Esophagus squamous epithelium (tissue), 5 donors: ENCODE results near the gene KSR2. TPM values are rescaled to one million over a fixed set of nuclear protein-coding genes. Genes with fewer than 3 reads are reported as not detected.

Source experiments
- DNase-seq: peaks from one replicate; lab custom pipeline; 2025; lab: John Stamatoyannopoulos, UW
- H3K27ac ChIP-seq, 4 donors: fragments of 200-600 bp; sonication (generic); one replicate each; pipeline ENCODE4 v1.5.1; 2016 to 2019; ENCODE audit warnings: mild to moderate bottlenecking in 1 of 4
- H3K27me3 ChIP-seq, 4 donors: fragments of 200-600 bp; sonication (generic); 1 replicate in 3 of 4; 2 replicates in 1 of 4; pipeline versions ENCODE4 v1.5.1 to v1.6.0; 2017 to 2021; ENCODE audit warnings: antibody characterized with exemption in 1 of 4
- H3K36me3 ChIP-seq, 3 donors: fragments of 200-600 bp; sonication (generic); one replicate each; pipeline ENCODE4 v1.5.1; 2016 to 2019
- H3K4me1 ChIP-seq, 3 donors: fragments of 200-600 bp; sonication (generic); one replicate each; pipeline ENCODE4 v1.5.1; 2017 to 2019
- H3K4me3 ChIP-seq, 4 donors: fragments of 200-600 bp; sonication (generic); 1 replicate in 3 of 4; 2 replicates in 1 of 4; pipeline ENCODE4 v1.5.1; 2016 to 2019; ENCODE audit warnings: mild to moderate bottlenecking in 2 of 4, moderate library complexity in 1 of 4
- H3K9me3 ChIP-seq, 3 donors: fragments of 200-600 bp; sonication (generic); one replicate each; pipeline ENCODE4 v1.5.1; 2016 to 2019
- POLR2A ChIP-seq, 4 donors: fragments of 450-650 bp; IDR thresholded peaks; one replicate each; pipeline ENCODE4 v1.6.1; 2017; ENCODE audit warnings: antibody characterized with exemption in 4 of 4, mild to moderate bottlenecking in 4 of 4, moderate library complexity in 3 of 4
- WGBS, 2 donors: methylation state at CpG; one replicate each; pipeline ENCODE4 v1.1.5; 2018; 5-methylcytosine and 5-hydroxymethylcytosine counted together
- intact Hi-C: fragments of 100-400 bp; cut with DNase I; formaldehyde crosslinking; loops from one replicate; pipeline ENCODE4 v1.15.0; 2022
- total RNA-seq, 4 donors: library from RNA; depleted of rRNA; stranded (reverse); fragments of >200 nt; gene quantifications; one replicate each; pipeline ENCODE4 v1.1.0, GENCODE V29; 2016
- TF ChIP-seq, protein P1 (sequence below), 6 experiments: fragments of 450-650 bp in 4 of 6; fragments of 200-600 bp in 2 of 6; sonication (generic) in 2 of 6; IDR thresholded peaks; one replicate each; pipeline ENCODE4 v1.5.1; 2016 to 2019; ENCODE audit warnings: antibody characterized with exemption in 6 of 6, mild to moderate bottlenecking in 4 of 6, moderate library complexity in 4 of 6
- donor health status: DM: yes; HTN: yes; CAD: no.

The KSR2 gene
- total RNA-seq, 4 donors from 2014 or later, result under 0.01 to 0.13 (median 0.03) TPM

DNA sequence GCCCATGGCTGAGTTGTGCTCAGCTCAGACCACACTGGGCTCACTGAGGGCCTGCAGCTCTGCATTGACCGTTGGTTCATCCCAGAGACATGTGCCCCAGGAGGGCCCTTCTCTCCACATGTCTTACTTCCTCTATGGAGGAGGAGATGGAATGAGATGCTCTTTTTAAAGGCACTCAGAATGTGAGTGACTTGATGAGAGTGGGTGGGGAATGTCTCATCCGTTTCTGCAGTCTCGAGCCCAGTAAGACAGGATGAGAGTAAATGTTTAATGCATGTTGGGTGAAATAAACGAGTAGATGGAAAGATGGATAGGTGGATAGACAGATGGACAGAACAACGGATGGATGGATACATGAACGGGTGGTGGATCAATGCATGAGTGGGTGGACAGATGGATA lies 538.5 kb downstream of the KSR2 start:
- Histone ChIP-seq H3K4me1 (no peaks in the 10 kb centered on the region), H3K27ac (no peak overlapping the region), H3K36me3 (no peaks in the 10 kb centered on the region), H3K27me3 (no peaks in the 10 kb centered on the region), H3K9me3 (no peaks in the 10 kb centered on the region), H3K4me3 (no peak overlapping the region)
- intact Hi-C loops, result no loop called here
- DNase-seq, result no peak
- 72 to 79% methylated on average over 4 to 6 of the region's 6 CpGs for WGBS, 2 donors
- TF ChIP-seq, protein P1, sequence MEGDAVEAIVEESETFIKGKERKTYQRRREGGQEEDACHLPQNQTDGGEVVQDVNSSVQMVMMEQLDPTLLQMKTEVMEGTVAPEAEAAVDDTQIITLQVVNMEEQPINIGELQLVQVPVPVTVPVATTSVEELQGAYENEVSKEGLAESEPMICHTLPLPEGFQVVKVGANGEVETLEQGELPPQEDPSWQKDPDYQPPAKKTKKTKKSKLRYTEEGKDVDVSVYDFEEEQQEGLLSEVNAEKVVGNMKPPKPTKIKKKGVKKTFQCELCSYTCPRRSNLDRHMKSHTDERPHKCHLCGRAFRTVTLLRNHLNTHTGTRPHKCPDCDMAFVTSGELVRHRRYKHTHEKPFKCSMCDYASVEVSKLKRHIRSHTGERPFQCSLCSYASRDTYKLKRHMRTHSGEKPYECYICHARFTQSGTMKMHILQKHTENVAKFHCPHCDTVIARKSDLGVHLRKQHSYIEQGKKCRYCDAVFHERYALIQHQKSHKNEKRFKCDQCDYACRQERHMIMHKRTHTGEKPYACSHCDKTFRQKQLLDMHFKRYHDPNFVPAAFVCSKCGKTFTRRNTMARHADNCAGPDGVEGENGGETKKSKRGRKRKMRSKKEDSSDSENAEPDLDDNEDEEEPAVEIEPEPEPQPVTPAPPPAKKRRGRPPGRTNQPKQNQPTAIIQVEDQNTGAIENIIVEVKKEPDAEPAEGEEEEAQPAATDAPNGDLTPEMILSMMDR (IDR thresholded peaks at IDR 0.05), result no peak
- TF ChIP-seq POLR2A (IDR thresholded peaks at IDR 0.05), result no peak

DNA sequence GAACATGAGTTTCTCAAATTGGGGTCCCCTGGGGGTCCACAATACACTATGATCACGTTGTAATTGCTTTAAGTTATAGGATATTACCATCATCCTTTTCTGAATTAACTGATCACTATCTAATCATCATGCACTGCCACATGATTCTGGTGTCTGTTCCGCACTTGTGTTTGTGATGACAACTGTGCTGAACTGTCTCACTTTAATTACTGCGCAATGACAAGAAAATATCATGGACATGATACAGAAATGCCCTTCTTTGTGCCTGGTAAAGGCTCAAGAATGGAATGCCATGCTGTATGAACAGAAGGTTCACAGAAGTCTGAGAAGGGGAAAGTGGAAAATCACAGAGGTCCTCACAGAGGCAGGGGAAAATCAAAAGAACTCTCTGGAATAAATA lies 541.6 kb downstream of the KSR2 start:
- Histone ChIP-seq H3K27ac (no peak overlapping the region), H3K27me3 (peaks cover 0 to 11% (median 0%) of the 10 kb centered on the region in 4 donors), H3K4me3 (no peak overlapping the region), H3K4me1 (no peaks in the 10 kb centered on the region), H3K36me3 (no peaks in the 10 kb centered on the region), H3K9me3 (no peaks in the 10 kb centered on the region)
- WGBS, 2 donors, result 68 to 75% methylated on average over 3 of the region's 3 CpGs
- no peak for DNase-seq
- intact Hi-C loops, result no loop called here
- TF ChIP-seq, protein P1 (IDR thresholded peaks at IDR 0.05), result no peak
- no peak for TF ChIP-seq POLR2A (IDR thresholded peaks at IDR 0.05)

DNA sequence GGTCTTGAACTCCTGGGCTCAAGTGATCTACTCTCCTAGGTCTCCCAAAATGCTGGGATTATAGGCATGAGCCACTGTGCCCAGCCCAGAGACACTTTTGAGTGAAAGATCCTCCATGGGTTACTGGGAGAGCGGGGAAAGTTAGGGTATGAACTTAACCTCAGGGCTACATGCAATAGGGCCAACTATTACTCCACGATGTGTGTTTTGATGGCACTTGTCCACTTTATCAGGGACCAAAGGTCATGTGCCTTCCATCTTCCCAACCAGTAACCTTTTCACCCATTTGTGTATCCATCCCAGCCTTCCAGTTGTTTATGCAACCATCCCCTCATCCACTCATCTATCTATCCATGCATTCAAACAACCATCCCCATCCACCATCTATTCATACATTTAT lies 546.8 kb downstream of the KSR2 start:
- Histone ChIP-seq H3K9me3 (no peaks in the 10 kb centered on the region), H3K27ac (no peak overlapping the region), H3K4me1 (no peaks in the 10 kb centered on the region), H3K36me3 (no peaks in the 10 kb centered on the region), H3K4me3 (no peak overlapping the region), H3K27me3 (peaks cover 0 to 11% (median 0%) of the 10 kb centered on the region in 4 donors)
- 86 to 88% methylated on average over 2 of the region's 2 CpGs for WGBS, 2 donors
- intact Hi-C loops, result no loop called here
- TF ChIP-seq, protein P1 (IDR thresholded peaks at IDR 0.05), result no peak
- no peak for TF ChIP-seq POLR2A (IDR thresholded peaks at IDR 0.05)
- no peak for DNase-seq

DNA sequence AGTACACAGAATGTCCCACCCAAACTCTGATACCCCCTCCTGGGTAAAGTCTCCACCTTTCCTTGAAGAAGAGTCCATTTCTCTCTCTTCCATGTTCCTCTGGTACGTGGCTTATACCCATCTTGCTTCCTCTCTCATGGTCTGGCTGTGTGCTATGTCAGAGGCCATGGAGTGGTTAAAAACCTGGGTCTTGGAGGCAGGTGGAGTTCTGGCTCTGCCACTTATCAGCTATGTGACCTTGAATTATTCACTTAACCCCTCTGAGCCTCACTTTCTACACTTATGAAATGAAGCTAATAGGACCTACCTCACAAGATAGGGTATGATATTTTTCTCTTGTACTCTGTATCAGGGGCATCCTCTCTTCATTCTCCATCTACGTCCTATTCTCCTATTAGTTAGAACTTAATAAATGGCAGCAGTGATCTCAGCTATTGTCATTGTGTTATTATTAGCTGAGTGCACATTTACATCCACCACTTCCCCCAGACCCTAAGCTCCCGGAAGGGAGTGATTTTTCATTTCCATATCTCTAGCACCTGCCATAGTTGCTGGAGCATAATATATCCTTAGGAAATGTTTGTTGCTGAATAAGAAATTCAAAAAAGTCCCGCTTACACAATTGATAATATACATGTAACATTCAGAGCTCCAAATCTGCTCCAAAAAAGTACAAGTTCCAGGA lies 547.6 kb downstream of the KSR2 start:
- 37 to 38% methylated on average over 4 of the region's 4 CpGs for WGBS, 2 donors
- Histone ChIP-seq H3K4me1 (no peaks in the 10 kb centered on the region), H3K4me3 (no peak overlapping the region), H3K36me3 (no peaks in the 10 kb centered on the region), H3K27me3 (peaks cover 0 to 11% (median 0%) of the 10 kb centered on the region in 4 donors), H3K9me3 (no peaks in the 10 kb centered on the region), H3K27ac (no peak overlapping the region)
- intact Hi-C loops, result no loop called here
- no peak for DNase-seq
- TF ChIP-seq, protein P1 (IDR thresholded peaks at IDR 0.05), result no peak
- no peak for TF ChIP-seq POLR2A (IDR thresholded peaks at IDR 0.05)

DNA sequence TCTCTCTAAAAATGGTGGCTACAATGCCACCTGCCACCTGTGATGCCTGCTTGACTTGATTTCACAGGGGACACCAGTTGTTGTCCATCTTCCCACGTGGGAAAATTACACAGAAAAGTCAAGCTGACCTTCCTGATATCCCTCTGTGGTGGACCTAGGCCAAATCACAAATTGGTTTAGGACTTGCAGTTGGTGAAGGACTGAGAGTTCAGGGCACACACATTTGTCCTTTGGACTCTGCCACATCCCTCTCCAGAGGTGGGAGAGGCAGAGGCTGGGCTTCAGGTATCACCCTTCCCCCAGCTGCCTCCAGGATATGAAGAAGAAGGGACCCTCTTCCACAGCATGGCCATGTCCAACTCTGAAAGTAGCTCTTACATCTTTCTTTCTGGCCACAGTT lies 551.8 kb downstream of the KSR2 start:
- Histone ChIP-seq H3K27ac (no peak overlapping the region), H3K36me3 (no peaks in the 10 kb centered on the region), H3K4me3 (no peak overlapping the region), H3K4me1 (no peaks in the 10 kb centered on the region), H3K9me3 (no peaks in the 10 kb centered on the region), H3K27me3 (no peaks in the 10 kb centered on the region)
- 20% methylated on average over 1 of the region's 1 CpG; no CpG with 5 or more reads in 1 of the 2 donors for WGBS, 2 donors
- no peak for DNase-seq
- intact Hi-C loops, result no loop called here
- TF ChIP-seq, protein P1 (IDR thresholded peaks at IDR 0.05), result no peak
- no peak for TF ChIP-seq POLR2A (IDR thresholded peaks at IDR 0.05)
